ENCODE results near the gene CNOT10. TPM values are rescaled to one million over a fixed set of nuclear protein-coding genes. Genes with fewer than 3 reads are reported as not detected.

The CNOT10 gene
- total RNA-seq, 1 donor from 2014 or later = 28.7 TPM

GRCh38 chr3:32700244-32700643 lies 15.3 kb downstream of the CNOT10 start:
- intact Hi-C loops (cut with DNase I) = no loop called here
- H3K36me3 ChIP-seq = no peaks in the 10 kb centered on the region
- H3K4me1 ChIP-seq = no peaks in the 10 kb centered on the region
- H3K27ac ChIP-seq = no peak overlapping the region
- TF ChIP-seq POLR2AphosphoS5 (IDR thresholded peaks at IDR 0.05; ENCODE audit: insufficient read depth in 1 of 2, low read depth in 1 of 2) (no peak), CTCF (IDR thresholded peaks at IDR 0.05) (no peak), POLR2A (IDR thresholded peaks at IDR 0.05) (no peak)
- no peaks in the 10 kb centered on the region for H3K27me3 ChIP-seq
- H3K9me3 ChIP-seq = no peaks in the 10 kb centered on the region
- no peak overlapping the region for H3K4me3 ChIP-seq
- no peak for DNase-seq (ENCODE audit: extremely low spot score in 2 of 2)

- TF ChIP-seq POLR2A (IDR thresholded peaks at IDR 0.05) = no peak
- TF ChIP-seq CTCF (IDR thresholded peaks at IDR 0.05) = no peak
- no peak for TF ChIP-seq POLR2AphosphoS5 (IDR thresholded peaks at IDR 0.05; ENCODE audit: insufficient read depth in 1 of 2, low read depth in 1 of 2)
Observed at GRCh38 chr3:32703491-32703972, 18.5 kb downstream of the CNOT10 start.

GRCh38 chr3:32705232-32705631 lies 20.2 kb downstream of the CNOT10 start:
- Histone ChIP-seq H3K27ac (no peak overlapping the region), H3K27me3 (no peaks in the 10 kb centered on the region), H3K4me1 (peaks cover 10% of the 10 kb centered on the region), H3K4me3 (no peak overlapping the region), H3K9me3 (no peaks in the 10 kb centered on the region), H3K36me3 (peaks cover 0 to 7% of the 10 kb centered on the region in 2 donors)
- TF ChIP-seq POLR2A (IDR thresholded peaks at IDR 0.05) (no peak), CTCF (IDR thresholded peaks at IDR 0.05) (no peak), POLR2AphosphoS5 (IDR thresholded peaks at IDR 0.05; ENCODE audit: insufficient read depth in 1 of 2, low read depth in 1 of 2) (no peak)
- intact Hi-C loops (cut with DNase I) = no loop called here
- no peak for DNase-seq (ENCODE audit: extremely low spot score in 2 of 2)

More at GRCh38 chr3:32703491-32703972, 18.5 kb downstream of the CNOT10 start:
- Histone ChIP-seq H3K27ac (no peak overlapping the region), H3K36me3 (no peaks in the 10 kb centered on the region), H3K27me3 (no peaks in the 10 kb centered on the region), H3K9me3 (no peaks in the 10 kb centered on the region), H3K4me1 (peaks cover 10% of the 10 kb centered on the region), H3K4me3 (no peak overlapping the region)
- intact Hi-C loops (cut with DNase I) = no loop called here
- DNase-seq (ENCODE audit: extremely low spot score in 2 of 2) = no peak

GRCh38 chr3:32706348-32707025 lies 21.5 kb downstream of the CNOT10 start:
- no peak for DNase-seq (ENCODE audit: extremely low spot score in 2 of 2)
- Histone ChIP-seq H3K9me3 (no peaks in the 10 kb centered on the region), H3K27me3 (no peaks in the 10 kb centered on the region), H3K36me3 (peaks cover 0 to 13% of the 10 kb centered on the region in 2 donors), H3K4me1 (peaks cover 10% of the 10 kb centered on the region), H3K4me3 (no peak overlapping the region), H3K27ac (no peak overlapping the region)
- intact Hi-C loops (cut with DNase I) = no loop called here
- TF ChIP-seq POLR2AphosphoS5 (IDR thresholded peaks at IDR 0.05; ENCODE audit: insufficient read depth in 1 of 2, low read depth in 1 of 2) (no peak), CTCF (IDR thresholded peaks at IDR 0.05) (no peak), POLR2A (IDR thresholded peaks at IDR 0.05) (no peak)

GRCh38 chr3:32707026-32707370 lies 22.0 kb downstream of the CNOT10 start:
- intact Hi-C loops (cut with DNase I) = no loop called here
- Histone ChIP-seq H3K27me3 (no peaks in the 10 kb centered on the region), H3K4me3 (no peak overlapping the region), H3K4me1 (peaks cover 10% of the 10 kb centered on the region), H3K27ac (no peak overlapping the region), H3K36me3 (peaks cover 0 to 13% of the 10 kb centered on the region in 2 donors), H3K9me3 (no peaks in the 10 kb centered on the region)
- no peak for DNase-seq (ENCODE audit: extremely low spot score in 2 of 2)
- TF ChIP-seq POLR2AphosphoS5 (IDR thresholded peaks at IDR 0.05; ENCODE audit: insufficient read depth in 1 of 2, low read depth in 1 of 2) (no peak), POLR2A (IDR thresholded peaks at IDR 0.05) (no peak), CTCF (IDR thresholded peaks at IDR 0.05) (no peak)

All from vagina (tissue), 2 donors.